ENCODE data around the gene KIF18B.
"Not testable (repeated sequence)": the region's sequence is repeated elsewhere in the genome, so short reads cannot be mapped to it uniquely, and the experiment has no call there.

The KIF18B gene

GRCh38 chr17:44968225-44969143, 20.9 kb upstream of the KIF18B start, which contains the start of gene C1QL1:
Gene C1QL1 (minus strand): TSS chr17:44968303. CDS start chr17:44968048, 255 bp downstream.
- peak; percentile 96 for DNase-seq

- no peak for DNase-seq
Observed at GRCh38 chr17:44967907-44968224, 20.3 kb upstream of the KIF18B start.

GRCh38 chr17:44967026-44967906, 19.7 kb upstream of the KIF18B start:
- no peak for DNase-seq

- DNase-seq: no peak
Observed at GRCh38 chr17:44966348-44967025, 18.9 kb upstream of the KIF18B start.

GRCh38 chr17:44965481-44966234, 18.1 kb upstream of the KIF18B start:
- DNase-seq: no peak

- no peak for DNase-seq
Observed at GRCh38 chr17:44961921-44962350, 14.4 kb upstream of the KIF18B start.

GRCh38 chr17:44960691-44961090, 13.1 kb upstream of the KIF18B start:
- no peak for DNase-seq

- DNase-seq: no peak
Observed at GRCh38 chr17:44959821-44960531, 12.4 kb upstream of the KIF18B start.

GRCh38 chr17:44956998-44957981, 9.7 kb upstream of the KIF18B start:
- no peak for DNase-seq

GRCh38 chr17:44955674-44956425, 8.3 kb upstream of the KIF18B start:
- no peak for DNase-seq

GRCh38 chr17:44952946-44953475, 5.4 kb upstream of the KIF18B start:
- DNase-seq: no peak

- DNase-seq: no peak
Observed at GRCh38 chr17:44948315-44948795, 782 bp upstream of the KIF18B start.

GRCh38 chr17:44945652-44946051, 1.9 kb downstream of the KIF18B start:
- not testable (repeated sequence) for DNase-seq

- DNase-seq: no peak
Observed at GRCh38 chr17:44942456-44942855, 5.1 kb downstream of the KIF18B start.

- DNase-seq: no peak
Observed at GRCh38 chr17:44941712-44942331, 5.8 kb downstream of the KIF18B start.

- no peak for DNase-seq
Observed at GRCh38 chr17:44940768-44941167, 6.8 kb downstream of the KIF18B start.

- no peak for DNase-seq
Observed at GRCh38 chr17:44940317-44940716, 7.3 kb downstream of the KIF18B start.

GRCh38 chr17:44935116-44935515, 12.5 kb downstream of the KIF18B start:
- DNase-seq: no peak

GRCh38 chr17:44934745-44935105, 12.8 kb downstream of the KIF18B start:
- no peak for DNase-seq
